ENCODE measurements around the gene RASAL1.

RASAL1 gene

GRCh38 chr12:113135178-113136127, at the start of gene RASAL1:
Gene RASAL1 (minus strand): TSS chr12:113135761. CDS start chr12:113135462, 299 bp downstream.
- no peak for DNase-seq

DNA sequence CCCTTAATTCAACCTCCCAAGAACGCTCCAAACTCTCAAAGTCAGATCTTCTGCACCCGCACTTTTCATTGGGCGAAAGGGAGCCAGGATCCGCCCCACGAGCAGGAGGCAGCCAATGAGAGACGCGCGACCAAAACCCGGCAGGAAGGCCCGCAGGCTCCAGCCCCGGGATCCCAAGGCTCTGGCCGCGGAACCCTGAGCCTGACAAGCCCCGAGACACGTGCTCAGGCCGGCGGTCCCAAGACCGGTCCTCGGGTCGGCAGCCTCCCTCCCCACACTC, 49.3 kb upstream of the RASAL1 start:
- DNase-seq: peak; percentile 96

- DNase-seq: no peak
Measured at GRCh38 chr12:113184098-113184899, 48.7 kb upstream of the RASAL1 start.

- no peak for DNase-seq
Measured at GRCh38 chr12:113183030-113183589, 47.5 kb upstream of the RASAL1 start.

DNA sequence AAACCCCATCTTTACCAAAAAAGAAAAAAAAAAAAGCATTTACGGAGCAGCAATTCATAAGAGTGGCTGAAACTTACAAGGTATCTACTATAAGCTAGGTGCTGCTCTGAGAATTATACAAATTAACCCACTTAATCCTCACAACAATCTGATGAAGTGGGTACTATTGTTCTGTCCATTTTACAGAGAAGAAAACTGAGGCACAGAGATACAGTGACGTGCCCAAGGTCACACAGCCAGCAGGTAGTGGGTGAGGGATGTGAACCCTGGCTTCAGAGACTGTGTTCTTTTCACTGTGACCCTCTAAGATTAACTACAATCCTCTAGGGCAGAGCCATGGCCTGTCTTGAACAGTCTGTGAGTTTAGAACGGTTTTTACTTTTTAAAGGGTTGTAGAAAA, 46.4 kb upstream of the RASAL1 start:
- DNase-seq: no peak

- no peak for DNase-seq
Measured at GRCh38 chr12:113180333-113180732, 44.8 kb upstream of the RASAL1 start.

DNA sequence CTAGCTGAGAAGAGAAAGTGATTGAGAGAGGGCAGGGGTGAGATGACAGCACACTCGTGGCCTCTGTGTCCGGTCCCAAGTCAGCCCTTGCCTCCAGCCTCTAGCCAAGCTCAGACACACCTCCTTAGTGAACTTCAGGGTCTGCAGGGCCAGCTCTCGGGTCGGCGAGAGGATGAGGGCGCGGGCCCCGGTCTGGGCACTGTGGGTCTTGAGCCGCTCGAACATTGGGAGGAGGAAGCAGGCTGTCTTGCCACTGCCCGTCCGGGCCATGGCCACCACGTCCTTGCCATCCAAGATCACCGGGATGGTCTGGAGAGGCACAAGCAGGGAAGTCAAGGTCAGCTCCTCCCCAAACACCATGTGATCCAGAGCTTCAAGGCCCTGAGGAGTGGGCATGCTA, 43.5 kb upstream of the RASAL1 start:
- no peak for DNase-seq

GRCh38 chr12:113174461-113175384, 39.2 kb upstream of the RASAL1 start:
- DNase-seq: peak; percentile 77

- no peak for DNase-seq
Measured at GRCh38 chr12:113173081-113173698, 37.6 kb upstream of the RASAL1 start.

- DNase-seq: no peak
Measured at GRCh38 chr12:113172185-113172584, 36.6 kb upstream of the RASAL1 start.

GRCh38 chr12:113171543-113171942, 36.0 kb upstream of the RASAL1 start:
- no peak for DNase-seq

- no peak for DNase-seq
Measured at GRCh38 chr12:113170926-113171325, 35.4 kb upstream of the RASAL1 start.

GRCh38 chr12:113170457-113170856, 34.9 kb upstream of the RASAL1 start:
- no peak for DNase-seq

DNA sequence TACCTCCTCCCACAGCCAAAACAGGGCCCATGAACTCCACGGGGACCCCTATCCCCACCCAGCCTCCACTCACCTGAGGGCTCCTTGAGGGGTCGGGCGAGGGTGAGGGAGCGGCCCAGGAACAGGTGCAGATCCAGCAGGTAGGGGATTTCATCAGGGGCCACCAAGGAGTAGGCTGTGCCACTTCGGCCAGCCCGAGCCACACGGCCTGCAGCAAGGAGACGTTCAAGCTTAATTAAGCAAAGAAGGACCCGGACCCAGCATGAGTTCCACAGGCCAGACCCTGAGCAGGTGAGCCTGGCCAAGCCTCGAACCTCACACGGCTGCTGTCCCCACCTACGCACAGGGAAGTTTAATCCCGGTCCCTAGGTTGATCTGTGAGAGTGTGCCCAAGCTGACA, 34.1 kb upstream of the RASAL1 start:
- no peak for DNase-seq

- no peak for DNase-seq
Measured at GRCh38 chr12:113167868-113168267, 32.3 kb upstream of the RASAL1 start.

- no peak for DNase-seq
Measured at GRCh38 chr12:113165521-113166450, 30.2 kb upstream of the RASAL1 start.

- DNase-seq: no peak
Measured at GRCh38 chr12:113164014-113164413, 28.5 kb upstream of the RASAL1 start.

DNA sequence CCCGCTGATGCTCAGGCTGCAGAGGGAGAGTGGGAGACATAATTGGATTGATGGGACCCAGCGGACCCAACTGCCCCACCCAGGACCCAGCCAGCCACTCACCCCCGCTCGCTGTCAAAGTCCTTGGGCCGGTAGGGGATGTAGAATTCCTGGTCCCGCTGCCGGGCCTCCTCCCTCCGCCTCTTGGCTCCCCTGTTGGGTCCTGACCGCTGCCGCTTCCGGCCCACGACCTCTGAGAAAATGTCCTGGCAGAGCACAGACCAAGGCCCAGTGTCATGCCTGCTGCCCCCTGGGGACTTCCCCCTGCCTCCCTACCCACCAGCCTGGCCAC, 27.4 kb upstream of the RASAL1 start:
- DNase-seq: peak; percentile 34

DNA sequence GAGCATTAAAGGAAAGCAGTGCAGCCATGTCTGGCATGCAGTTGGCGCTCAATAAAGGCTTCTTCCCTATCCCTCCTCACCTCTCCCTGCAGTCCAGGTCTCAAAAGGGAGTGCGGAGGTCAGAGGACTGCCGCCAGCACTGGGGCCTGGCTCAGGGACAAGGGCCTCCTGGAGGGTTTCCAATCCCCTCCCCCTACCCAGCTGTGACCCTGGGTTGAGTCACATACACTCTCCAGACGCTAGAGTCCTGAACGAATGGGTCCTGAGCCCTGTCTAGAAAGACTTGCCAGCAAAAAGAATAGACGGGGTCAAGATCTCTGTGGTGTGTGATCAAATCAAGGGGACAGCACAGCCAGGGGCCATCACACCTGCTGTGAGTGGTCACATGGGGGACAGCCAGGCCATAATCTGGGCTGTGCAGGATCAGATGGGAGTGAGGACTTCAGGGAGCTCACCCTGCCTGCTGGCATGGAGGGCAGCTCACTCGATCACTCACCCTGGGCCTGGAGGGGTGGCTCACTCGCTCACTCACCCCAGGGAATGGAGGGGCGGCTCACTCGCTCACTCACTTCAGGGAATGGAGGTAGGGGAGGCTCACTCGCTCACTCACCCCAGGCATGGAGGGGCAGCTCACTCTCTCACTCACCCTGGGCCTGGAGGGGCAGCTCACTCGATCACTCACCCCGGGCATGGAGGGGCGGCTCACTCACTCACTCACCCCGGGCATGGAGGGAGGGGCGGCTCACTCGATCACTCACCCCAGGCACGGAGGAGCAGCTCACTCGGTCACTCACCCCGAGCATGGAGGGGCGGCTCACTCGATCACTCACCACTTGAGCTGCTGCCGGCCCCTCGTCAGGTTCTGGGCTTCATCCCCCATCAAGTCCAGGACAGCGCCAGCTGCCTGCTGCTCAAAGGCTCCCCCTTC, 26.8 kb upstream of the RASAL1 start:
- no peak for DNase-seq
